ENCODE measurements around the gene PRDM5.

GRCh38 chr4:120897981-120898719 is 24.4 kb downstream of the PRDM5 start:
- TF ChIP-seq CTCF (IDR thresholded peaks at IDR 0.05; ENCODE audit: poor library complexity, severe bottlenecking), result no peak
- TF ChIP-seq EP300 (conservative IDR thresholded peaks at IDR 0.05; ENCODE audit: poor library complexity, severe bottlenecking), result no peak
- TF ChIP-seq POLR2AphosphoS5 (IDR thresholded peaks at IDR 0.05), result no peak
- no peak for TF ChIP-seq MXI1 (conservative IDR thresholded peaks at IDR 0.05; ENCODE audit: poor library complexity, severe bottlenecking)
- TF ChIP-seq SMC3 (conservative IDR thresholded peaks at IDR 0.05; ENCODE audit: poor library complexity), result no peak
- TF ChIP-seq TAF1 (IDR thresholded peaks at IDR 0.05; ENCODE audit: low read depth), result no peak
